Hindlimb muscle (tissue), 1 donor: ENCODE results near the gene KTI12. TPM values are rescaled to one million over a fixed set of nuclear protein-coding genes. Genes with fewer than 3 reads are reported as not detected.
"Not testable (repeated sequence)": the region's sequence is repeated elsewhere in the genome, so short reads cannot be mapped to it uniquely, and the experiment has no call there.

Source experiments
- DNase-seq: peaks from one replicate; pipeline ENCODE4 v3.0.0-alpha.2; 2013
- polyA plus RNA-seq: library from polyadenylated mRNA; unstranded; fragments of 120-200 nt; gene quantifications from one replicate; pipeline ENCODE4 v1.2.1, GENCODE V29; 2013; ENCODE audit not compliant: insufficient read length

Gene KTI12
- polyA plus RNA-seq, 1 donor, result 2.5 TPM

DNA sequence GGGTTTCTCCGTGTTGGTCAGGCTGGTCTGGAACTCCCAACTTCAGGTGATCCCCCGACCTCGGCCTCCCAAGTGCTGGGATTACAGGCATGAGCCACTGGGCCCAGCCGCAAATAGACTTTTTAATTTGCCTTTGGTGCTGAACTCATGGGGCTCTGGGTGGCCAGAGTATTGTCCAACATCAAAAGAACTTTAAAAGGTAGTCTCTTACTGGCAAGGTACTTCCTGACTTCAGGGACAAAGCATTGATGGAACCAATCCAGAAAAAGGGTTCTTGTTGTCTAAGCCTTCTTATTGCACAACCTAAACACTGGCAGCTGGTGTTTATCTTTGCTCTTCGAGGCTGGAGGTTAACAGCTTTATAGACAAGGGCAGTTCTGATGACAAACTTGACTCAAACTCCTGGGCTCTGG is 3.8 kb upstream of the KTI12 start:
- DNase-seq, result no peak

DNA sequence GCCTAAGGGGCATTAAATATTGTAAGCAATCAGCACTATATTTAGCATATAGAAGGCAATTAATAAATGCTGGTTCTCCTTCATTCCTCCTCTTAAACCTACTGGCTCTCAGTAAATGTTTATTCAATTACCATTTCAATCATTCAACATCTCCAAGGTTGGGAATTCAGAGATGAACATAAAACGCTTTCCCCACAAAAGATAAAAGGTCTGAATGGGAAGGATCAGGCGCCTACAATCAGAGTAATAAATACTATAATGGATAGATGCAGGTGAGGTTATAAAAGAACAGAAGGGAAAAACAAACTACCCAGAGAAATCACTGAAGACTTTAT is 407 bp upstream of the KTI12 start:
- DNase-seq, result no peak

DNA sequence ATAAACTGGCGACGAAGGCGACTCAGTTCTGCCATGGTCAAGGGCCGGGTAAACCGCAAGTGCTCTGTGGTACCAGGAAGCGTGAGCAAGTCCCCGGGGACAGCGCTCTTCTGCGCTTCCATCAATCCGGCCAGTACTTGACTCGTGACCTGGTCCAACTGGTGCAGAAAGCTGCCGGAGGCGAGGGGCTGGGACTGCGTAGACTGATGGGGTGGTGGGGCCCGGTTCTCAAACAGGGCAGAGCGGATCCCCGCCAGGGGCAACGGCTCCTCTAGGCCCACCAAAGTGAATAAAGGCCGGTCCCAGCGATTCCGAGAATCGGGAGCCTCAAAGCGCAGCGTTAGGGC is 852 bp downstream of the KTI12 start:
- peak; percentile 34 for DNase-seq

DNA sequence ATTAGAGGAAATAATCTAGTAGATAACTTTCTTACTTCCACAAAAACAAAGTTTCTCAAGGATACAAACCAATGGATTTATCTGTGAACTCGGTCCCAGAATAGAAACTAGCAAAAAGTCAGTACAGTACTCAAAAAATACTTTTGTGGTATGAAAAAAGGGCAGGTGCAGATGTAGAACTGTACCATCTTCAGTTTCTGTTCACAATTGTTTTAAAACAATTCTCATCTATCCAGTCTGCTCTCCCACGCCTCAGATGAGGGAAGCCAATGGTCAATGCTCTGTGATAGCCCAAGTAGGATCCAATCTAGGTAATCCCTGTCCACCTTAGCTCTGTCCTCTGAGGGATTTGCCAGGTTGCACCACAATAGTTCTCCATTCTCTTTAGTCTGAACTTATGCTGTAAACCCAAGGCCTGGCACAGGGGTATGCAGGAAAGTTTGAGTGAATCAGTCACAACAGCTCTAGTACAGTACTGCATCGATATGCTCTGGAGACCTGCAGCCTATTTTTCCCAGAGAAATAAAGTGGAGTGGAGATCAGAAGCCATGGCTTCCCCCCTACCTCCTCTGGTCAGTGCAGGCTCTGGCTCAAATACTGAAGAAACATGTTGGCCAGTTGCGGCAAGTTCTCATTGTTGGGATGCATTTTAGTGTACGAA is 1.4 kb downstream of the KTI12 start:
- DNase-seq, result no peak

DNA sequence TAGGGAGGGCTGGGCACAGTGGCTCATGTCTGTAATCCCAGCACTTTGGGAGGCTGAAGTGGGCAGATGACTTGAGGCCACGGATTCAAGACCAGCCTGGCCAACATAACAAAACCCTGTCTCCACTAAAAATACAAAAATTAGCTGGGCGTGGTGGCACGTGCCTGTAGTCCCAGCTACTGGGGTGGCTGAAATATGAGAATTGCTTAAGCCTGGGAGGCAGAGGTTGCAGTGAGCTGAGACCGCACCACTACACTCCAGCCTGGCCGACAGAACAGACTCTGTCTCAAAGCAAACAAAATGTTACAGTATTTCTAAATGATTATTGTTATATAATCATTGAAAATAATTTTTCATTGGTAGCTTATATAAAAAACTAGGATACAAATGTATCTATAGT is 4.8 kb downstream of the KTI12 start:
- not testable (repeated sequence) for DNase-seq

DNA sequence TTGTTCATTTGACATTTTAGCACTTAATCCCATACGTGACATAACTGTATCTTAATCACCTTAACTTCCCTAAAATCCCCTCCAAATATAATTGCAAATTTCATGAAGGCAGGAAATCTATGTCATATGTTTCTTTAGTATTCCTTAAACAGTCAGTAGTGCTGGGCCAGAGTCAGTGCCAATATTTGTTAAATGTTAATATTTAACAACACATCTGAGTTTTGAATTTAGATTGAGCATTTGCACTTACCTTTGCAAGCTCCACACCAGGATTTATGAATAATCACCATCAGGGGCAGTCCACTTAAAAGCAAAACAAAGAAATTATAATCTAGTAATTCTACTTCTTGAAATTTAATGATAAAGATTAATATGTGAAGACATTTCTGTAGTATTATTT is 5.3 kb downstream of the KTI12 start:
- no peak for DNase-seq

DNA sequence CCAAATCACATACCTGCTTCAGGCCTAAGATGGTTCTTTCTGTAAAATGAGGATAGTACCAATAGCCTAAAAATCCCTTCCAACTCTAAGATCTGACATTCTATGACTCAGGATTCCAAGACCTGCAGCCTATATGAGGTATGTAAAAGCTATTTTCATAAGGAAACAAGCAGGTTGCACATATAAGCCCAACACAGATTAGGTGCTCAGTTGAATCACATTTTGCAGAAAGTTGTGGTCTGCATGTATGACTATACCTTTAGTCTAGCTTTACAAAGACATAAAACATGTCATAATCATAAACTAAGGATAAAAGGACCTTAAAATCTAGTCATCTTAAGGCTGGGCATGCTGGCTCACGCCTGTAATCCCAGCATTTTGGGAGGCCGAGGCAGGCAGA is 7.3 kb downstream of the KTI12 start:
- DNase-seq, result no peak

DNA sequence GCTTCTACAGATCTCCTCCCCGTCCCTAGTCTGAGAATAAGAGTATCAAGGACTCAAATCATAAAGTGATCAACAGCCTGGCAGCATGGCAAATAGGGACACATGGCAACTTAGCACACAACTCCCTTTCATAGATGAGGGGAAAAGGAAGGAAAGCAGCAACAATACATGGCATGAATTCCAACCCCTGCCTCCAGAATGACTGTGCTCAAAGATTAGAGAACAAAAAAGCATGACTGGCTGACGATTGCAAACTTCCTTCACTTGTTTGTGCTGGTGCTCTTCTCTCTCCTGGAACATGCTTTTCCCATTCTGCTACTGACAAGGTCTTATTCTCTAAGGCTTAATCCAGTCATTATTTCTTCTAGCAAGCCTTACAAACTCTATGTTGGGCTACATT is 11.5 kb downstream of the KTI12 start:
- no peak for DNase-seq

DNA sequence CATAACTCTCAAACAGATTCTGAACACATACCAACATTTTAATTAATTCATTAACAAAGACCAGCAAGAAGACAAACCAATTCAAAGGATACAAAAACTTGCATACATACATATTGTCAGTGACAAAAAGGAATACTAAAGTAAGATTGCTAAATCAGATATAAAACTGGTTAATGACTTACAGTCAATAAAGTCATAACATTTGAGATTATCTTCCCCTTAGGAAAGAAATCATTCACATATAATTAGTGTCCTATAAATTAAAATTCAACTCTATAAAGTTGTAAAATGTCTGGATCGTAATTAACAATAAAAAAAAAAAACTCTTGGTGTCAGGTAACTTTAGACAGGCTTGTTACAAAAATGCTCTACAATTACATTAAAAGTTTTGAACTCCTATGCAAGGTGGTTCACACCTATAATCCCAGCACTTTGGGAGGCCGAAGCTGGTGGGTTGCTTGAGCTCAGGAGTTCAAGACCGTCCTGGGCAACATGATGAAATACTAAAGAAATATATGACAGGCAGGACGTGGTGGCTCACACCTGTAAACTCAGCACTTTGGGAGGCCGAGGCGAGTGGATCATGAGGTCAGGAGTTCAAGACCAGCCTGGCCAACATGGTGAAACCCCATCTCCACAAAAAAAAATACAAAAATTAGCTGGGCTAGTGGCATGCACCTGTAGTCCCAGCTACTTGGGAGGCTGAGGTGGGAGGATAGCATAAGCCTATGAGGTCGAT is 25.4 kb downstream of the KTI12 start:
- DNase-seq, result no peak

DNA sequence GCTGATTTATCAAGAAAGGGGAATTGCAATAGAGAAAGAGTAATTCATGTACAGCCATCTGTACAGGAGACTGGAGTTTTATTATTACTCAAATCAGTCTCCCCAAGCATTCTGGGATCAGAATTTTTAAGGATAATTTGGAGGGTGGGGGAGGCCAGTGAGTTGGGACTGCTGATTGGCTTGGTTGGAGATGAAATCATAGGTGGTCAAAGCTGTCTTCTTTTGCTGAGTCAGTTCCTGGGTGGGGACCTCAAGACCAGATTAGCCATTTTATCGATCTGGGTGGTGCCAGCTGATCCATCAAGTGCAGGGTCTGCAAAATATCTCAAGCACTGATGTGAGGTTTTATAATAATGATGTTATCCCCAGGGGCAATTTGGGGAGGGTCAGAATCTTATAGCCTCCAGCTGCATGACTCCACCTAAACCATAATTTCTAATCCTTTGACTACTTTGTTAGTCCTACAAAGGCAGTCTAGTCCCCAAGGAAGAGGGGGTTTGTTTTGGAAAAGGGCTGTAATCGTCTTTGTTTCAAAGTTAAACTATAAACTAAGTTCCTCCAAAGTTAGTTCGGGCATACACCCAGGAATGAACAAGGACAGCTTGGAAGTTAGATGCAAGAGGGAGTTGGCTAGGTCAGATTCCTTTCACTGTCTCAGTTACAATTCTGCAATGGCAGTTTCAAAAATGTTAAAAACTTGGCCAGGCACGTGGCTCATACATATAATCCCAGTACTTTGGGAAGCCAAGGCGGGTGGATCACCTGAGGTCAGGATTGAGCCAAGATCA is 26.2 kb downstream of the KTI12 start:
- peak; percentile 45 for DNase-seq

DNA sequence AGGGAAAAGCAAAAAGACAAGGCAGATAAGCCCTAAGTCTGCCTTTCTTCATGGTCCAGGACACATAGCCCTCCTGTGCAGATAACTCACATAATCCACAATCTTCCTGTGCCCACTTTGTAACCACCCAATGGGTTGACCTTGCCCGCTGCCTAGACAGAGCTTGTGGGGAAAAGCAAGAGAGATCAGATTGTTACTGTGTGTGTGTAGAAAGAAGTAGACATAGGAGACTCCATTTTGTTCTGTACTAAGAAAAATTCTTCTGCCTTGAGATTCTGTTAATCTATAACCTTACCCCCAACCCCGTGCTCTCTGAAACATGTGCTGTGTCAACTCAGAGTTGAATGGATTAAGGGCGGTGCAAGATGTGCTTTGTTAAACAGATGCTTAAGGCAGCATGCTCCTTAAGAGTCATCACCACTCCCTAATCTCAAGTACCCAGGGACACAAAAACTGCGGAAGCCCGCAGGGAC is 27.5 kb downstream of the KTI12 start:
- DNase-seq, result not testable (repeated sequence)

DNA sequence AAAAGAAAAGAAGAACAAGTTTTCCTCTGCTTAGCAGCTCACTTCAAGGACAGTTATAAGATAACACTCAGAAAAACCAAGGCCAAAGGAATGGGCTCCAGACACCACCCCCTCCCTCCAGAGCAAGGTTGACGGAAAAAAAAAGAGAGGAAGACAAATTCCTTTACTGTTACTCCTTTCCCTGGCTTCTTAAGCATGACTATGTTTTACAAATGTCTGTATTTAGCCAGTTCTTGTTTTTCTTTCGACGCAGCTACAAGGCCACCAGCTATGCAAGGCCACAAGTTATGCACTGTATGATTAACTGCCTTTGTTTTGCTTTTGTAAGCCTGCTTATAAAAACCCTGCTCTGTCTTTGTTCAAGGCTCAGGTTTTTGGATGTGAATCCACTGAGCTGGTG is 28.1 kb downstream of the KTI12 start:
- DNase-seq, result not testable (repeated sequence)

DNA sequence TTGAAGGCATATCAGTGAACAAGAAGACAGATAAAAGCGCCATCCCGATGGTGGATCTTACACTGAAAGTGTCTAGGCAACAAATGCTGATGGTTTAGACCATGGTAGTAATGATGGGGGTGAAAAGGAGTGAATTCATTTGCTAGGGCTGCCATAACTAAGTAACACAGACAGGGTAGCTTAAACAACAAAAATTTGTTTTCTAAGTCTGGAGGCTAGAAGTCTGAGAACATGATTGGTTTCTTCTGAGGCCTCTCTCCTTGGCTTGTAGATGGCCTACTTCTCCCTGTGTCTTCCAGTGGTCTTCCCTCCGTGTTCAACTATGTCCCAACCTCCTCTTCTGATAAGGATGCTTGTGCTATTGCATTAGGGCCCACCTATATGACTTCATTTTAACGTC is 29.7 kb downstream of the KTI12 start:
- no peak for DNase-seq

DNA sequence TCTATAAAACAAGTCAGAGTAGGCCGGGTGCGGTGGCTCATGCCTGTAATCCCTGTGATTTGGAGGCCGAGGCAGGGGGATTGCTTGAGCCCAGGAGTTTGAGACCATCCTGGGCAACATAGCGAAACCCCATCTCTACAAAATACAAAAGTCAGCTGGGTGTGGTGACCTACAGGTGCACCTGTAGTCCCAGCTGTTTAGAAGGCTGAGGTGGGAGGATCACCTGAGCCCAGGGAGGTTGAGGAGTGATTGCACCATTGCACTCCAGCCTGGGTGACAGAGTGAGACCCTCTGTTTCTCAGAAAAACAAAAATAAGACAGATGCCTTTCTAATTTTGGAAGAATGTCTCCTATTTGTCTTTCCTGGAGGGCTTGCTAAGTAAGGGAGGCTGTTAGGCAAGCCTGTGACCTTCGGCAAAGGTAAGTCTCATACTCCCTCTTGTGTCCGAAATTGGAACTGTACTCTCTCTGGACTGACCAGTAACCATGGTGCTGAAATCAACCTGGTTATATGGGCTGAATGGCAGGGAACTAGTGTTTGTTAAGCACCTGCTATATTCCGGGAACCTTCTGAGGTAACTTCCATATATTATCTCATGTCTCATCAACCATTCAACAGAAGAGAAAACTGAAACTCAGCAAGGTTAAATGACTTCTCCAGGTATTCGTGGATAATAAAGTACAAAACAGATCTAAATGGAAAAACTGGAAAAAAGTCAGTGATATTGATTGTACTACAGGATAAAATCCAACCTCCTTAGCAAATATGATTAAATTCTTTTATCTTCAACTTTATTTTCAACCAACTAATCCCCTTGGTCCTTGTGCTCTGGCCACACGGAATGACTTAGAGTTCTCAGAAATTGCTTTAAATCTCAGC is 31.3 kb downstream of the KTI12 start:
- DNase-seq, result peak; percentile 75

DNA sequence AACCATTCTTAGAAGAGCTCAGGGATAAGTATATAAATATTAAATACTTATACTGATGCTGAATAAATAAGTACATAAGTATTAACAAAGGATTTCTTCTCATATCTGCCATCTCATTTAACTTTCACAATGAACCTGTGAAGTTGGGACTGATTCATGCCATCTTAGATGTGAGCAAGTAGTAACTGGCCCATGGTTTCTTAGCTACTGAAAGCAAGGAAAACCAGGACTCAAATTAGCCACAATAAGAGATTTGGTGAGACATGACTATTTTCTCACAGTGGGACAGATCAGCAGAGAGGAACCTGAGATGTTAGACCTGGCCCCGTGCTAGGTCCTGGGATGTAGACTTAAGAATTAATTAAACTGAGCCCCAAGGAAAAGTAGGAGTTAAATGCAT is 34.9 kb downstream of the KTI12 start:
- no peak for DNase-seq

DNA sequence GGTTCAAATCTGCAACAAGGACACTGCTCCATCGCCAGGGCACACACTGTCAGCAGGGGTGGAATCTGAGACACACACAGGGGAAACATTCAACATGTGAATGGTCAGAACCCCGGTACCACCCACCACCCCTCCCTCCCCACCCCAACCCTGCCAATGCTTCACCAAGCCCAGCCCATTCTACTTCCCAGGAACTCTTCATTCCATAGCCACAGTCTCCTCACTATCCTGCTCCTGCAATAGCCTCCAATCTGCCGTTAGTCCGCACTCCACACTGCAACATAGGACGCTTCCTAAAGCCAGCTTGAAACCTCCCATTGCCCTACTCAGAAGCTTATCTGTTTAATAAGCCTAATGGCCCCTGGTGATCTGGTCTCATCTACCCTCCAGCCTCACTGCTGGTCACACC is 35.6 kb downstream of the KTI12 start:
- DNase-seq, result no peak

DNA sequence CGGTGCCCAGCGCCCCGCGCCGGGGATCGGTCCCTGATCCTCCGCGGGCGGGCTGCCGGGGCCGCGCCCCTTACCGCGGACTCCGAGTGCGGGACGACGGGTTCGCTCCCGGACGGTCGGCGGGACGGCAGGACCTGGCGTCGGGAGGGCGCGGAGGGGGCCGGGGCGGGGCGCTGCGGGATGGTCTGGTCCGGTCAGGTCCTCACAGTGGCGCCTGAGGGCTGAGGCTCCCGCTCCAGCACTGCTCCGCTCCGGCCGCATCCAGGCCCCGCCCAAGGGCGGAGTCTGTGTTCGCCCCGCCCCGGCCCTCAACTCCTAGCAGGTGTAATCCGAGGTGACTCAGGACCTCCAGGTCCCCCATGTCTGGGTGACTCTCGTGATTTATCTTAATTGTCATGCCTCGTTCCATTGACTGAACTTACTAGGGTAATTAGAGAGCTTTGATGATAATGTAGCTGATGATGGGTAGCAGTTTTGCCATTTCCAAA is 43.1 kb downstream of the KTI12 start, which contains the start of gene RAB3B:
Gene RAB3B (minus strand): TSS at position 223 of the 488 bp plus-strand sequence. CDS start 13,583 bp downstream, outside the sequence.
- peak; percentile 20 for DNase-seq

DNA sequence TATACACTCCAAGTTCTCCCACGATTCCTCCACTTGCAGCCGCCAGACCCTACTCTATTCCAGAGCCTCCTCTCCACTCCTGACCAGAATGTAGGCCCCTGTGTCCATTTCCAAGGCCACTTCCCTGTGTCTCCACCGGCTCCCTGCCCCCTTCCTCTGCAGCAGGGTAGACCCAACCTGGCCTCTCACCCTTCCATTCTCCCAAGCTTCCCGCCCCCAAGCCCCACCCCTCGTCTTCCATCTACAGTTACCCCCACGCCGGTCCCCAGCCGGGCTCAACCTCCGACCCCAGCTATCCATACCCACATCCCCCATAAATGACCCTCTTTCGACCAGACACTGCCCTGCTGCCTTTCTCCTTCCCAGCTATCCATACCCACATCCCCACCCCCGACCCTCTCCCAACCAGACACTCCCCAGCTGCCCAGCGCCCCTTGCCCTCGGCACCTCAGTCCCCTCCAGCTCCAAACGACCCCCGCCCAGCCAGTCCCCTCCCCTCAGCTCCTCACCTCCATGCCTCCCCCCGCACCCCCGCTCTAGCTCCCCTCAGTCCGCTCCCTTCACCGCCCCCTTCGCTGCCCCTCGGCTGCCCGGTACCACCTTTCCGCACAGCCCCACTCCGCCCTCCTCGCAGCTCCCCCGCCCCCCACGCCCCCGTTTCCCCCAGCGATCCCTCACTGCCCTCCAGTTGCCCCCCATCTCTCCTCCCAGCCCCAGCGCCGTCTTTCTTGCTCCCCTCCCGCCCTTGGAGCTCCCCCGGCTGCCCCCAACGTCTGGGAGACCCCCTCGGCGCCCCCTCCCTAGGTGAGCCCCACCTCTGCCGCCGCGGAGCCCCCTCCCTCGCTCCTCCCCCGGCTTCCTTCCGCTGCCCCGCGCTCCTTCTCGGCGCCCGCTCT is 43.8 kb downstream of the KTI12 start:
- no peak for DNase-seq

DNA sequence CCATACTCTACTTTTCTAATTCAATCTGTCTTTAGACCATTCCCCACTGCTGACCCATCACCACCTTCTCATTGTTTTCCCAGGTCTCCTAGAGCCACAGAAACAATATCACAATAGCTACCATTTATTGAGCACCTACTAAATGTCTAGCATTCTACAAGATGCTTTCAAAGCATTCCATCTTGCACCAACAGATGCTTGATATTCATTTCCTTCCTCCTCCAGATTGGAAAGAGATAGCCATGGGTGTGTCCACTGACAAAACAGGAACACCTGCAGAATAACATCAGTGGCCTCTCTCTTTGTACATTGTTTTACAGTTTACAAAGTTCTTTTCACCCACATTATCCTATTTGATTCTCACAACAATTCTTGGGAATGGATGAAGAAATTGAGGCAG is 45.4 kb downstream of the KTI12 start:
- no peak for DNase-seq

DNA sequence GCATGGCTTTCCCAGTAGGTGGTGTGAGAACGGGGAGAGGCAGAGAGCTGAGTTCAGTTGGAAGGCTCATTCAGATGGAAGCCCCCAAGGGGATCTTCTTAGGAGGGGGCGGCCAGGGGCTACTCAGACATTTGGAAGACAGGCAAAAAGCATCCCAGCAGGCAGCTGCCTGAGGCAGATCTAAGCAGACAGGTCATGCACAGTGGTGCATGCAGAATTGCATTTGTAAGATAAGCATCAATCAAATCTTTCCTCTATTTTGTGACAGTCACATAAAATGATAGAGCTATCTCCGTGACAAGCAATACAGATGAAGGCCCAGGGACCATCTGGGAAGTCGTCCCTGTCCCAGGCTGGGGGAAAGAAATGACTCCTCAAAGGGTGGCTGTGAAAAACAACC is 46.9 kb downstream of the KTI12 start:
- no peak for DNase-seq

DNA sequence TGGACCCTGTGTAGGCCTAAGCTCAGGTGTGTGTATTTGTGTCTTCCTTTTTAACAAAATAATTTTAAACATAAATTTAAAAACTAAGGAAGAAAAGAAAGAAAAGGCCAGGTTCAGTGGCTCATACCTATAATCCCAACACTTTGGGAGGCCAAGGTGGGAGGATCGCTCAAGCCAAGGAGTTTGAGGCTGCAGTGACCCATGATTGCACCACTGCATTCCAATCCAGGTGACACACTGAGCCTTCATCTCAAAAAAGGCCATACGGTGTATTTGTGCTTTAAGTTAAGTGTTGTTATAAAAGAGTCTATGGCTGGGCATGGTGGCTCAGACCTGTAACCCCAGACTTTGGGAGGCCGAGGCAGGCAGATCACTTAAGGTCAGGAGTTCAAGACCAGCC is 51.4 kb downstream of the KTI12 start:
- no peak for DNase-seq
